HG02623 (cell line): ENCODE results near the gene ZMYND11.
"Not testable (repeated sequence)": the region's sequence is repeated elsewhere in the genome, so short reads cannot be mapped to it uniquely, and the experiment has no call there.

Experiments
- ATAC-seq: cut with Tn5 transposase; IDR thresholded peaks from one replicate; pipeline ENCODE4 v1.9.1; 2021; ENCODE audit warnings: moderate library complexity; ENCODE audit not compliant: unreplicated experiment

The ZMYND11 gene

GRCh38 chr10:132946-133898 is 2.0 kb upstream of the ZMYND11 start:
- ATAC-seq = no peak

DNA sequence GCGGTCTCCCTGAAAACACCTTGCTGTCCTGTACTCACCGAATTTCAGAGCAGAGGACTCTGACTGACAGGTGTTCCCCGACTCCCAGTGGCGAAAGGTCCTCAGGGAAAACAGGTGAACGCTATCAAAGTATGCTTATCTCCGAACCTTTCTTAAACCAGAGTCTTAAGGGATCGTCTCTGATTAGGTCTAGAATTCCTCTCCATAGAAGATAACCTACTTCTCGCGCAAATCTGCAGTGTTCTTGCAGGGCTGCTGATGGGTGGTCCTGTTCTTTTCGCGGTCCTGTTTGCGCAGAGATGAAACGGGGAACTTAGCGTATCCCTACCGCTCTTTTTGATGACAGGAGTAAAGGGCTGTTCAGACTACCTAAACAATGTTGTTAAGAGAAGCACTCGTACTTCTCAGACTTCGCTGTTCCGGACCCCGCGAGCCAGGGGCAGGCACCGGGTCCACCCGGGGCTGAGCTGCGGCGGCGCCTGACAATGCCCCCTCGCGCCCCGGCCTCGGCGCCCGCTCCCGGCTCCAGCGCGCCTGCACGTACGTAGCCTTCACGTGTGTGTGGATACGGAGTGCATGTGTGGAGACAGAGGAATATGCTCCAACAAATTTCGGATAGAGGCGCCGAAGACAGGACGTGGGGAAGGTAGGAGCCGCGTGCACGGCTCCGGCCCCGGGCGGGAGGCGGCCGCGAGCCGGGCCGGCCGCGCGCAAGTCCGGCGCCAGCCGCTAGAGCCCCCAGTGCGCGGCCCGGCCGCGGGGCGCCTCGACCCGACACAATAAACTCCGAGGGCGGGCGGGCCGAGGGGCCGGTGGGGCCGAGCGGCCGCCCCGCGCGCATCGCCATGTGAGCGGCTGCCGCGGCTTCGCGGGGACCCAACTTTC is 766 bp upstream of the ZMYND11 start:
- ATAC-seq = peak; percentile 37

DNA sequence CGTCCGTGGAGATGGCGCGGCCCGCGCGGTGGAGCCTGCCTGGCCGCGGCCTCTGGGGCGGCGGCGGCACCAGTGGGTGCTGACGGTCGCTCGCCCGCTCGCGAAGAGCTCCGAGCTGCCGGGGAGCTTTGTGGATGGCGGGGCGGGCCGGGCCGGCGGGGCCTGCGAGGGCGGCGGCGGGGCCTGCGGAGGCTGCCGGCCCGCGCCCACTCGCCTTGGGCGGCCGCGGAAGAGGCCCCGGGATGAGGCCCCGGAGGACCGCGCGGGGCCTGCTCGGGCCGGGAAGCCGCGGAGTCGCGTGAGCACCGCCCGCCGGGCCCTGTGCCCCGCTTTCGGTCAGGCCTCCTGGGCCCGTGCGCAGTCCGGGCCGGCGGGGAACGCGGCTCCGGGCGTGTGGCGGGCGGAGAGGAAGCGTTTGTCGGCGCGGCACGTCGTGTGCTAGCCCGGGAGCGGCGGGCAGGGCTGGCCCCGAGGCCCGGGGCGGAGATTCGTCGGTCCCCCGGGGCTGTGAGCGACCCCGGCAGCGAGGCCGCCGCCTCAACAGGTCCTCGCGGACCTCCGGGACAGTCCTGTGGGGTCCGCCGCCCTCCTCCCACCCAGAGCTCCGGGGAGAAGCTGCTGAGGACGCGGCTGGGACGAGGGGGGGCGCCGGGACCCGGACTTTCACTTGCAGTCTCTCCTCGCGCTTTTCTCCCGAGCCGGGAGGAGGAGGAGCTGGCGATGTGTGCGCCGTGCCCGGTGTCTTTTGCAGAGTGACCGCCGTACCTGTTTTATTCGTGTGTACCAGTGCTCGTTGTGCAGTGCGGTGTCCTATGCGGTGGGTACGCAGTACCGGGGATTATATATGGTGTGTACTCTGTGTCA is 578 bp downstream of the ZMYND11 start:
- peak; percentile 31 for ATAC-seq

GRCh38 chr10:136465-136762 is 1.2 kb downstream of the ZMYND11 start:
- no peak for ATAC-seq

GRCh38 chr10:137031-137430 is 1.8 kb downstream of the ZMYND11 start:
- ATAC-seq = no peak

DNA sequence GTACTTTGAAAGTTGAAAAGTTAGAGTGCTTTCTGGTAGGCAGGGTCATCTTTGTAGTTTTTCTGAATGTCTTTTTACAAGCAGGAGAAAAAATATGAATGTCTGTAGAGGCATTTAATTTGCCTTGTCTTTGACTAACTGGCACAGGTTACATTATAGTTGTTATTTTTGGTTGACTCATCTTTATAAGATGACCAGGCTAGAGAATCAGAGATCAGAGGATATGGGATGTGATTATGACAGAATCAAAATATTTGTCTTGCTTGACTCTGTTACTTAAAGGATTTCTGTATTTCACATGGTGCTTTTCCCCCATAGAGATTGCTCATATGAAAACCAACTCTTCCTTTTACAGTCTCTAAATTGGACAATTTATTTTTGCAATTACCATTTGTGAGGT is 2.4 kb downstream of the ZMYND11 start:
- no peak for ATAC-seq

DNA sequence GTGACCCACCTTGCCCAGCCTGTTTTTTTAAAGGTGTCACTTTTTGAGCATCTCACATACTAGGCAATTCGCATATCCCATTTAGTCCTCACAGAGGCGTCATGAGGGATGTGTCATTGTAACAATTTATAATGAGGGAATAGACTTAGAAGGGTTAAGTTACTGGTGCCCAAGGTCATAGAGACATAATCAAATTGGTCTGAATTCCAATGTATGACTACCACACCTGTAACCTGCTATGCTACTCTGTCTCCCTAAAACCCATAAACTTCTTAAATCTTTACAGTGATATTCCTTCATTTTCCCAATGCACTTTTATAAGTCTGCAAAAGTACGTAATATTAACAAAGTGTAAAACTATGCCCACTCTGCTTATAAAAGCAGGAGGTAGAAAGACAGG is 7.1 kb downstream of the ZMYND11 start:
- no peak for ATAC-seq

DNA sequence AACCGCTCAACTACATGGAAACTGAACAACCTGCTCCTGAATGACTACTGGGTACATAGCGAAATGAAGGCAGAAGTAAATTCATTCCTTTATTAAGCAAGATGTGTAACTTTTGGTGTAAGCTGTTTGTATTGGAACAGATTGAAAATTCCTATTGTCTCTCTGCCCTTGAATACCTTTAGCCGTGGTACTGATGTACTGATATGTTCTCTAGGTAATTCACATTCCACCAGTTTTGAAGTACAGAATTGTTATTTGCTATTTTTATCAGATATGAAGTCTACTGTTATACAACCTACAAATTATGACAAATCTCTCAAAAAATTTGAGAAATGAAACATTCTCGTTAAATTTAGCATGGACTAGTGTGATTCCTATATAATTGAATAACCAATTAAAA is 17.7 kb downstream of the ZMYND11 start:
- ATAC-seq = no peak

- no peak for ATAC-seq
Observed at GRCh38 chr10:154348-154747, 19.1 kb downstream of the ZMYND11 start.

DNA sequence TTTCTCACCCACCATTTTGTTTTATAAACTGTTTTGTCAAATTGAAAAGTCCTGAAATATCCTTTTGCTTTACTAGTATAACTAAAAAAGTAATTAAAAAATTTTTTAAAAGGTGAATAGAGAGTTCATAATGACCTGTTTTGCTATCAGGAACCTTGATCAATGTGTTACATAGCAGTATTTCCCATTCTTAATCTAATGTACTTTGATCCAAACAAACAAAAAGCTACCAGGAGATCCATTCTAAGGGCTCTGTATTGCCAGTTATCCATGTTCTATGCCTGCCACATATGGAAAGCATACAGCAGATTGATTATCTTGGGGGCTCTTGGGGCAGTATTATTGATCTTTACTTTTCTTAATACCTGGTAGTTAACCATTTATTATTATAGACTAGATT is 32.1 kb downstream of the ZMYND11 start:
- no peak for ATAC-seq

DNA sequence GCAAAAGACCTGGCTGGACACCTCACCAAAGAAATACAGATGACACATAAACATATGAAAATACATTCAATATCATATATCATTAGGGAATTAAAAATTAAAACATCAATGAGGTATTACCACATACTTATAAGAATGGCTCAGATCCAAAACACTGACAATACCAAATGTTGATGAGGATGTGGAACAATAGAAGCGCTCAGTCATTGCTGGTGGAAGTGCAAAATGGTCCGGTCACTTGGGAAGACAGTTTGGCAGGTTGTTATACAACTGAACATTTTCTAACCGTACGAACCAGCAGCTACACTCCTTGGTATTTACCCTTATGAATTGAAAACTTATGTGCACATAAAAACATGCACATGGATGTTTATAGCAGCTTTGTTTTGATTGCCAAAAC is 38.5 kb downstream of the ZMYND11 start:
- no peak for ATAC-seq

GRCh38 chr10:176677-177076 is 41.4 kb downstream of the ZMYND11 start:
- ATAC-seq = no peak

- ATAC-seq = no peak
Observed at GRCh38 chr10:178208-178607, 43.0 kb downstream of the ZMYND11 start.

DNA sequence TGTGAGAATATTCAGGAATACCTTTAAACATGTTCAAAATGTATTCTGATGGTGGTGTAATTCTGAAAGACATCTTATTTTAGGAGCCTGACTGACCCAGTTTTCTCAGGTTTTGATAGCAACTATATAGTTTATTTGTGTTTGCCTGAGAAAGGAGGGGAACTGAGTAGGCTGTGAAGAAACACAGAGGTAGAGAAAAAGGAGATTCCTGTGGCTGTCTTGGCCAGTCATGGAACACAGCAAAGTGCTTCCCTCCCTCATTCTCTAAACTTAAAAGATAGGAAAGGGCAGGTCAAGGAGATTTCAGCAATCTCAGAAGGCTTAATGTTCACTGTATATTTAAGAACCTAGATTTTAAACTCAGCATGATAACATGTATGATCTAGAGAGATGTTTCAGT is 43.5 kb downstream of the ZMYND11 start:
- no peak for ATAC-seq

DNA sequence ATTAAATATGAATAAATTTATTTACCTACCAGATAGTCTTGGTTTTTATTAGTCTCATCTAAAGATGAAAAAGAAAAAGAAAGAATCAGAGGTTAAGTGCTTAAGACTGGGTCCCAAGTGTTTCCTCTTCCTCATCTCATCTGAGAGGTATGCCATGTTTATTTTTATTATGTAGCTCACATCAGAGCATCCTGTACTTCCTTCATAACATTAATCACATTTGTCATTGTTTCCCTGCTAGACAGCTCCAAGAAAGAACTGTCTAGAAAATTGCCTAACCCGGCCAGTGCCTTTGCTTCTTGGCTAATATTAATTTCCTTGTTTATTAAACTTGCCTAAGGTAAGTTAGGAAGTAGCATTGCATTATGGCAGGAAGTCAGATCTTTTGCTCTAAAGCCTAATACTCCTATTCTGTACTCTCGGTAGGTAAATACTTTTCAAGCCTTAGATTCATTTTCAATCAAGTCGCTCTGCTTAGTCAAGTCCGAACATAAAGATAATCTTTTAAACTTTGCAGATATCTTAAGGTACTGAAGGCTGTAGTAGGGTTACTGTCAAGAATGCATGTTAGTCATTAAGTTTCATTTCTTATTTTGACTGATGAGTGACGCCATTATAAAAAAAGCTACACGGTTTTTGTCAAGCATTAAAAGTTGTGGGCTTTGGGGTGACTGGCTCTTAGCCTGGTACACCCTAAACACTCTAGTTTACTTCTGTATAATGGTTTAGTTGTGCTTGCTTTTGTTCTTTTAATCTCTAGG is 47.4 kb downstream of the ZMYND11 start:
- ATAC-seq = no peak

DNA sequence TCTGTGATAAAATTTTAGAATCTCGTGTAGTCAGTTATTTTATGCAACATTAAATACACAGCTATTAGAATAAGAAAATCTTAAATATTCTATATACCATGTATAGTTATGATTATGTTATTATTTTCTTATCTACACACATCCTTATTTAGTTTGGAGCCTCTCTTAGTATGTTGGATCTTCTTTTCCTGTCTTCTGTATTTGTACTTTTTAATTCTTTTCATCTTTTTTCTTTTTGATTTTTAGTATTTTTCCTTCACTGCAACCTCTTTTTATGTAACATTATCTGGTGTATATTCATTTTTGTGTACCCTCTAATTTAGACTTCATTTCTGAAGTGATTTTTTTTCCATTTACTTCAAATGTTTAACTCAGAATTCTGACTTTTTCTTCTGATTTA is 48.9 kb downstream of the ZMYND11 start:
- no peak for ATAC-seq

GRCh38 chr10:184911-185310 is 49.7 kb downstream of the ZMYND11 start:
- no peak for ATAC-seq

- not testable (repeated sequence) for ATAC-seq
Observed at GRCh38 chr10:185571-185970, 50.3 kb downstream of the ZMYND11 start.

DNA sequence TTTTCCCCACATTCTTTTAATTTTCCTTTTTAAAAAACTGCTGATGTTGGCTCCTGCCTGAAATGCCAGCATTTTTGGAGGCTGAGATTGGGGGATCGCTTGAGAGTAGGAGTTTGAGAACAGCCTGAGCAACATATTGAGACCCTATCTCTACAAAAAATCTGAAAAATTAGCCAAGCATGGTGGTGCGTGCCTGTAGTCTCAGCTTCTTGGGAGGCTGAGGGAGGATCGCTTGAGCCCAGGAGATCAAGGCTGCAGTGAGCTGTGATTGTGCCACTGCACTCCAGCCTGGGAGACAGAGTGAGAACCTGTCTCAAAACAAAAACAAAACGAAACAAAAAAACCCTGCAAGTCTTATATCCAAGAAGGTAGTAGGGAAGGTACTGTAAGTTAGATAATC is 51.7 kb downstream of the ZMYND11 start:
- no peak for ATAC-seq

- ATAC-seq = no peak
Observed at GRCh38 chr10:188546-188945, 53.3 kb downstream of the ZMYND11 start.
